NB4 (cell line): Measurements from ENCODE around the gene HDAC3.

ENCODE experiments used
- CTCF ChIP-seq: IDR thresholded peaks from one replicate; pipeline ENCODE4 v1.5.1; 2012; ENCODE audit warnings: low read depth, low read length
- MAX ChIP-seq: IDR thresholded peaks from 2 replicates; pipeline ENCODE4 v1.6.1; 2011; ENCODE audit warnings: low read depth, low read length
- POLR2A ChIP-seq: IDR thresholded peaks from 2 replicates; pipeline ENCODE4 v1.6.1; 2011; ENCODE audit warnings: mild to moderate bottlenecking; ENCODE audit not compliant: insufficient read length; ENCODE audit errors: extremely low read depth

GRCh38 chr5:141680751-141681201 is 44.1 kb upstream of the HDAC3 start:
- TF ChIP-seq CTCF, result no peak
- no peak for TF ChIP-seq POLR2A
- TF ChIP-seq MAX, result no peak
